GM12878 (cell line): ENCODE results near the gene LETMD1. TPM values are rescaled to one million over a fixed set of nuclear protein-coding genes. Genes with fewer than 3 reads are reported as not detected.

Source experiments
- ATAC-seq: fragments of 200-7000 bp; cut with Tn5 transposase; 3 replicates; pipeline ENCODE4 v1.9.1; 2020; ENCODE audit warnings: mild to moderate bottlenecking, moderate library complexity
- BruUV-seq: library from RNA; stranded (reverse); fragments of 400-500 nt; replicated peaks from 2 replicates; lab custom pipeline; 2021; lab: Mats Ljungman, UMichigan
- CTCF ChIA-PET: fragments of 300-600 bp; sonication (Branson Sonifier 250); formaldehyde crosslinking; extraction: SDS; loops from one replicate; lab custom pipeline; 2021; ENCODE audit warnings: inconsistent platforms; lab: Yijun Ruan, JAX
- POLR2A ChIA-PET: fragments of 350-600 bp; formaldehyde crosslinking; extraction: SDS; loops from one replicate; lab custom pipeline; 2021; ENCODE audit warnings: inconsistent platforms; lab: Charles Lee
- RAD21 ChIA-PET: fragments of 300-600 bp; sonication (Branson Sonifier 250); formaldehyde crosslinking; loops from one replicate; lab custom pipeline; 2023; ENCODE audit warnings: antibody characterized with exemption; ENCODE audit not compliant: unreplicated experiment; lab: Charles Lee
- SMC1A ChIA-PET: fragments of 300-600 bp; sonication (Branson Sonifier 250); formaldehyde crosslinking; loops from one replicate; lab custom pipeline; 2023; ENCODE audit not compliant: unreplicated experiment, uncharacterized antibody; lab: Charles Lee
- DNase-seq: peaks from one replicate; pipeline ENCODE4 v3.0.0-alpha.2; 2011; ENCODE audit warnings: low read depth, low spot score
- FAIRE-seq: peaks from 3 replicates; lab custom pipeline; 2011; peaks lifted over from hg19 to GRCh38; lab: Jason Lieb, UNC
- H2AFZ ChIP-seq: 2 replicates; pipeline ENCODE4 v1.6.0; 2011; ENCODE audit warnings: low read depth, low read length, control low read depth; ENCODE audit not compliant: control insufficient read depth
- H3K27ac ChIP-seq: 2 replicates; pipeline ENCODE4 v1.5.1; 2011; ENCODE audit warnings: control low read depth; ENCODE audit not compliant: control insufficient read depth, insufficient read depth
- H3K27me3 ChIP-seq, 2 experiments: replicated peaks in 1 of 2; 2 replicates each; pipeline versions ENCODE4 v1.6.0 to v1.6.1; 2011; ENCODE audit warnings: low read length in 1 of 2; ENCODE audit not compliant: control insufficient read depth in 2 of 2, insufficient read depth in 2 of 2
- H3K36me3 ChIP-seq, 2 experiments: 2 replicates each; pipeline ENCODE4 v1.5.1; 2011; ENCODE audit warnings: low read length in 1 of 2; ENCODE audit not compliant: control insufficient read depth in 2 of 2, insufficient read depth in 2 of 2
- H3K4me1 ChIP-seq: 2 replicates; pipeline ENCODE4 v1.6.1; 2011; ENCODE audit warnings: mild to moderate bottlenecking, low read length, moderate library complexity, mixed read lengths; ENCODE audit not compliant: control insufficient read depth, insufficient read depth
- H3K4me2 ChIP-seq: 2 replicates; pipeline ENCODE4 v1.6.0; 2011; ENCODE audit warnings: control low read depth; ENCODE audit not compliant: control insufficient read depth, insufficient read depth
- H3K4me3 ChIP-seq: fragments of 200-600 bp; sonication (generic); 2 replicates; pipeline ENCODE4 v1.5.1; 2016
- H3K79me2 ChIP-seq: 2 replicates; pipeline ENCODE4 v1.6.0; 2011; ENCODE audit warnings: low read length; ENCODE audit not compliant: control insufficient read depth, insufficient read depth
- H3K9ac ChIP-seq: 2 replicates; pipeline ENCODE4 v1.8.0; 2011; ENCODE audit warnings: low read length, control low read depth, mixed read lengths; ENCODE audit not compliant: control insufficient read depth, insufficient read depth
- H3K9me3 ChIP-seq: replicated peaks from 3 replicates; pipeline ENCODE4 v1.5.1; 2011; ENCODE audit warnings: mild to moderate bottlenecking, low read length; ENCODE audit not compliant: control insufficient read depth, insufficient read depth
- H4K20me1 ChIP-seq: 2 replicates; pipeline ENCODE4 v1.6.0; 2011; ENCODE audit not compliant: control insufficient read depth, insufficient read depth
- EED ChIP-seq: sonication (generic); IDR thresholded peaks from 2 replicates; pipeline ENCODE4 v1.6.1; 2016; ENCODE audit warnings: antibody characterized with exemption, low read depth
- NFYA ChIP-seq: IDR thresholded peaks from 2 replicates; pipeline ENCODE4 v1.6.1; 2011; ENCODE audit warnings: low read depth, mild to moderate bottlenecking, low read length, improper control_type of control experiment, borderline replicate concordance
- NFYB ChIP-seq: IDR thresholded peaks from 2 replicates; pipeline ENCODE4 v1.6.1; 2011; ENCODE audit warnings: low read depth, mild to moderate bottlenecking, low read length, improper control_type of control experiment, moderate library complexity; ENCODE audit not compliant: insufficient read depth
- STAT1 ChIP-seq: fragments of 450-650 bp; conservative IDR thresholded peaks from 2 replicates; pipeline ENCODE4 v1.6.1; 2014; ENCODE audit warnings: antibody characterized with exemption, mild to moderate bottlenecking
- TARDBP ChIP-seq: IDR thresholded peaks from 2 replicates; pipeline ENCODE4 v1.6.1; 2016; ENCODE audit warnings: borderline replicate concordance
- TCF12 ChIP-seq: IDR thresholded peaks from 2 replicates; pipeline ENCODE4 v1.6.1; 2011; ENCODE audit warnings: low read depth, mild to moderate bottlenecking, low read length
- WGBS: methylation state at CpG from one replicate; pipeline ENCODE4 v1.1.6; 2016; ENCODE audit warnings: low lambda C conversion rate; ENCODE audit not compliant: insufficient replicate concordance, insufficient coverage; ENCODE audit errors: missing lambda C conversion rate; 5-methylcytosine and 5-hydroxymethylcytosine counted together
- in situ Hi-C: fragments of 300-500 bp; cut with MboI; formaldehyde crosslinking; loops from 9 replicates; pipeline ENCODE4 v1.14.3; 2018; ENCODE audit warnings: mixed read lengths
- intact Hi-C: fragments of 100-400 bp; cut with micrococcal nuclease; formaldehyde crosslinking; loops from one replicate; pipeline ENCODE4 v1.14.2; 2022; ENCODE audit not compliant: unreplicated experiment
- polyA plus RNA-seq, 11 experiments: library from polyadenylated mRNA; depleted of rRNA in 4 of 11; unstranded in 6 of 11; stranded (reverse) in 5 of 11; fragments of >200 nt; fragmentation: Nextera tagmentation in 4 of 11; fragmentation: Illumina TruSeq in 1 of 11; extraction: Ambion mirVana in 4 of 11; extraction: Trizol in 1 of 11; gene quantifications; 1 replicate in 1 of 11; 2 replicates in 10 of 11; pipeline versions ENCODE4 v1.2.1 to v1.2.3, GENCODE V29; 2011 to 2016; ENCODE audit warnings: inconsistent platforms in 2 of 11, missing spikeins in 2 of 11, low read depth in 1 of 11
- total RNA-seq, 4 experiments: library from RNA; depleted of rRNA in 3 of 4; stranded (reverse); fragments of >200 nt in 3 of 4; fragmentation: Illumina TruSeq in 1 of 4; extraction: Trizol in 1 of 4; gene quantifications; 2 replicates each; pipeline versions ENCODE4 v1.2.1 to v1.2.3, GENCODE V29; 2013 to 2021
- TF ChIP-seq, protein P1 (sequence below): fragments of 450-650 bp; IDR thresholded peaks from 2 replicates; pipeline ENCODE4 v1.6.1; 2018; ENCODE audit warnings: mild to moderate bottlenecking, low read depth, moderate library complexity; ENCODE audit not compliant: partially characterized antibody
- TF ChIP-seq, protein P2 (sequence below): fragments of 450-650 bp; formaldehyde crosslinking; IDR thresholded peaks from 2 replicates; pipeline ENCODE4 v1.4.0; 2020; ENCODE audit warnings: mild to moderate bottlenecking, moderate library complexity
- TF ChIP-seq, protein P3 (sequence below): fragments of 450-650 bp; IDR thresholded peaks from 2 replicates; pipeline ENCODE4 v1.6.1; 2017; ENCODE audit warnings: low read depth, mild to moderate bottlenecking, moderate library complexity
- TF ChIP-seq, protein P4 (sequence below): fragments of 450-650 bp; formaldehyde crosslinking; IDR thresholded peaks from 2 replicates; pipeline ENCODE4 v1.4.0; 2022; ENCODE audit warnings: mild to moderate bottlenecking, moderate library complexity

Gene LETMD1
- total and polyA plus RNA-seq, 10 of the 15 experiments (the other 5 are each of a cell fraction or from before 2014, with no cell fraction given) = 30.3 to 116 (median 51.5) TPM

DNA sequence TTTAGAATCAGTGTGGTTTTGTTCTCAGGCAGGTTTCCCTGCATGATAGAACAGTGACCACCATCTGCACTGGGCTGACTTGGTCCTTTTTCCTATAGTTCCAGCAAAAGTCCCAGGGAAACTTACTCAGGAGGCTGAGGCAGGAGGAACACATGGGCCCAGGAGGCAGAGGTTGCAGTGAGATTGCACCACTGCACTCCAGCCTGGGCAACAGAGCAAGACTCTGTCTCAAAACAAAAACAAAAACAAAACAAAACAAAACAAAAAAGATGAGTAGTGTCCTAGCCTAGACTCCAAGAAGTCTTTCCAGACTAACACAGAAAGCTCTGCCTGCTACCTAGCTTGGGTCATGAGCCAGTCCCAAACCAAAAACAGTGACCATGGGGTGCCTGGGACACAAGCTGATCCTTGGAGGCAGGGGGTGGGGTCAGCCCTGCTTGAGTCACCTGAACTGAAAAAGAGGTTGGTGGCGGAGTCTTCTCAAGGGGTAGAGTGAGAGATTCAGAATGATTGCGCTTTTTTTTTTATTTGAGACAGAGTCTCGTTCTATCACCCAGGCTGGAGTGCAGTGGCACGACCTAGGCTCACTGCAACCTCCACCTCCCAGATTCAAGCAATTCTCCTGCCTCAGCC, 14.6 kb upstream of the LETMD1 start:
- Histone ChIP-seq H3K4me2 (no peak overlapping the region), H2AFZ (peak overlapping the region; percentile 37; the same call in 1 of the 2 replicates), H3K27me3 (no peaks in the 10 kb centered on the region)
- ATAC-seq = no peak
- FAIRE-seq = no peak
- intact Hi-C loops = no loop called here
- DNase-seq = no peak
- TF ChIP-seq, protein P1, sequence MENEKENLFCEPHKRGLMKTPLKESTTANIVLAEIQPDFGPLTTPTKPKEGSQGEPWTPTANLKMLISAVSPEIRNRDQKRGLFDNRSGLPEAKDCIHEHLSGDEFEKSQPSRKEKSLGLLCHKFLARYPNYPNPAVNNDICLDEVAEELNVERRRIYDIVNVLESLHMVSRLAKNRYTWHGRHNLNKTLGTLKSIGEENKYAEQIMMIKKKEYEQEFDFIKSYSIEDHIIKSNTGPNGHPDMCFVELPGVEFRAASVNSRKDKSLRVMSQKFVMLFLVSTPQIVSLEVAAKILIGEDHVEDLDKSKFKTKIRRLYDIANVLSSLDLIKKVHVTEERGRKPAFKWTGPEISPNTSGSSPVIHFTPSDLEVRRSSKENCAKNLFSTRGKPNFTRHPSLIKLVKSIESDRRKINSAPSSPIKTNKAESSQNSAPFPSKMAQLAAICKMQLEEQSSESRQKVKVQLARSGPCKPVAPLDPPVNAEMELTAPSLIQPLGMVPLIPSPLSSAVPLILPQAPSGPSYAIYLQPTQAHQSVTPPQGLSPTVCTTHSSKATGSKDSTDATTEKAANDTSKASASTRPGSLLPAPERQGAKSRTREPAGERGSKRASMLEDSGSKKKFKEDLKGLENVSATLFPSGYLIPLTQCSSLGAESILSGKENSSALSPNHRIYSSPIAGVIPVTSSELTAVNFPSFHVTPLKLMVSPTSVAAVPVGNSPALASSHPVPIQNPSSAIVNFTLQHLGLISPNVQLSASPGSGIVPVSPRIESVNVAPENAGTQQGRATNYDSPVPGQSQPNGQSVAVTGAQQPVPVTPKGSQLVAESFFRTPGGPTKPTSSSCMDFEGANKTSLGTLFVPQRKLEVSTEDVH = no peak
- TF ChIP-seq, protein P2, sequence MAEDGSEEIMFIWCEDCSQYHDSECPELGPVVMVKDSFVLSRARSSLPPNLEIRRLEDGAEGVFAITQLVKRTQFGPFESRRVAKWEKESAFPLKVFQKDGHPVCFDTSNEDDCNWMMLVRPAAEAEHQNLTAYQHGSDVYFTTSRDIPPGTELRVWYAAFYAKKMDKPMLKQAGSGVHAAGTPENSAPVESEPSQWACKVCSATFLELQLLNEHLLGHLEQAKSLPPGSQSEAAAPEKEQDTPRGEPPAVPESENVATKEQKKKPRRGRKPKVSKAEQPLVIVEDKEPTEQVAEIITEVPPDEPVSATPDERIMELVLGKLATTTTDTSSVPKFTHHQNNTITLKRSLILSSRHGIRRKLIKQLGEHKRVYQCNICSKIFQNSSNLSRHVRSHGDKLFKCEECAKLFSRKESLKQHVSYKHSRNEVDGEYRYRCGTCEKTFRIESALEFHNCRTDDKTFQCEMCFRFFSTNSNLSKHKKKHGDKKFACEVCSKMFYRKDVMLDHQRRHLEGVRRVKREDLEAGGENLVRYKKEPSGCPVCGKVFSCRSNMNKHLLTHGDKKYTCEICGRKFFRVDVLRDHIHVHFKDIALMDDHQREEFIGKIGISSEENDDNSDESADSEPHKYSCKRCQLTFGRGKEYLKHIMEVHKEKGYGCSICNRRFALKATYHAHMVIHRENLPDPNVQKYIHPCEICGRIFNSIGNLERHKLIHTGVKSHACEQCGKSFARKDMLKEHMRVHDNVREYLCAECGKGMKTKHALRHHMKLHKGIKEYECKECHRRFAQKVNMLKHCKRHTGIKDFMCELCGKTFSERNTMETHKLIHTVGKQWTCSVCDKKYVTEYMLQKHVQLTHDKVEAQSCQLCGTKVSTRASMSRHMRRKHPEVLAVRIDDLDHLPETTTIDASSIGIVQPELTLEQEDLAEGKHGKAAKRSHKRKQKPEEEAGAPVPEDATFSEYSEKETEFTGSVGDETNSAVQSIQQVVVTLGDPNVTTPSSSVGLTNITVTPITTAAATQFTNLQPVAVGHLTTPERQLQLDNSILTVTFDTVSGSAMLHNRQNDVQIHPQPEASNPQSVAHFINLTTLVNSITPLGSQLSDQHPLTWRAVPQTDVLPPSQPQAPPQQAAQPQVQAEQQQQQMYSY (CRISPR knock-in tag) = no peak
- TF ChIP-seq STAT1 = no peak
- no peak for TF ChIP-seq NFYB
- TF ChIP-seq EED = no peak
- TF ChIP-seq, protein P3, sequence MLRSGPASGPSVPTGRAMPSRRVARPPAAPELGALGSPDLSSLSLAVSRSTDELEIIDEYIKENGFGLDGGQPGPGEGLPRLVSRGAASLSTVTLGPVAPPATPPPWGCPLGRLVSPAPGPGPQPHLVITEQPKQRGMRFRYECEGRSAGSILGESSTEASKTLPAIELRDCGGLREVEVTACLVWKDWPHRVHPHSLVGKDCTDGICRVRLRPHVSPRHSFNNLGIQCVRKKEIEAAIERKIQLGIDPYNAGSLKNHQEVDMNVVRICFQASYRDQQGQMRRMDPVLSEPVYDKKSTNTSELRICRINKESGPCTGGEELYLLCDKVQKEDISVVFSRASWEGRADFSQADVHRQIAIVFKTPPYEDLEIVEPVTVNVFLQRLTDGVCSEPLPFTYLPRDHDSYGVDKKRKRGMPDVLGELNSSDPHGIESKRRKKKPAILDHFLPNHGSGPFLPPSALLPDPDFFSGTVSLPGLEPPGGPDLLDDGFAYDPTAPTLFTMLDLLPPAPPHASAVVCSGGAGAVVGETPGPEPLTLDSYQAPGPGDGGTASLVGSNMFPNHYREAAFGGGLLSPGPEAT = no peak
- no peak for TF ChIP-seq TCF12
- TF ChIP-seq, protein P4, sequence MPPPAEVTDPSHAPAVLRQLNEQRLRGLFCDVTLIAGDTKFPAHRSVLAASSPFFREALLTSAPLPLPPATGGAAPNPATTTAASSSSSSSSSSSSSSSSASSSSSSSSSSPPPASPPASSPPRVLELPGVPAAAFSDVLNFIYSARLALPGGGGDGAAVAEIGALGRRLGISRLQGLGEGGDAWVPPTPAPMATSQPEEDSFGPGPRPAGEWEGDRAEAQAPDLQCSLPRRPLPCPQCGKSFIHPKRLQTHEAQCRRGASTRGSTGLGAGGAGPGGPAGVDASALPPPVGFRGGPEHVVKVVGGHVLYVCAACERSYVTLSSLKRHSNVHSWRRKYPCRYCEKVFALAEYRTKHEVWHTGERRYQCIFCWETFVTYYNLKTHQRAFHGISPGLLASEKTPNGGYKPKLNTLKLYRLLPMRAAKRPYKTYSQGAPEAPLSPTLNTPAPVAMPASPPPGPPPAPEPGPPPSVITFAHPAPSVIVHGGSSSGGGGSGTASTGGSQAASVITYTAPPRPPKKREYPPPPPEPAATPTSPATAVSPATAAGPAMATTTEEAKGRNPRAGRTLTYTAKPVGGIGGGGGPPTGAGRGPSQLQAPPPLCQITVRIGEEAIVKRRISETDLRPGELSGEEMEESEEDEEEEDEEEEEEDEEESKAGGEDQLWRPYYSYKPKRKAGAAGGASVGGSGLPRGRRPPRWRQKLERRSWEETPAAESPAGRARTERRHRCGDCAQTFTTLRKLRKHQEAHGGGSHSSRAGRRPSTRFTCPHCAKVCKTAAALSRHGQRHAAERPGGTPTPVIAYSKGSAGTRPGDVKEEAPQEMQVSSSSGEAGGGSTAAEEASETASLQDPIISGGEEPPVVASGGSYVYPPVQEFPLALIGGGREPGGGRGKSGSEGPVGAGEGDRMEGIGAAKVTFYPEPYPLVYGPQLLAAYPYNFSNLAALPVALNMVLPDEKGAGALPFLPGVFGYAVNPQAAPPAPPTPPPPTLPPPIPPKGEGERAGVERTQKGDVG (CRISPR knock-in tag) = no peak
- no peak for TF ChIP-seq NFYA
- no peak for TF ChIP-seq TARDBP
- TF ChIP-seq, all 136 proteins: peak for 0
- ChIA-PET POLR2A (no interaction called here), SMC1A (interaction anchor here (1.3 kb wide), 1 partner anchor 307 kb away, joined by 4 read pairs; no protein-coding TSS in a partner anchor), RAD21 (interaction anchor here (1.0 kb wide), 1 partner anchor 208 kb away, joined by 3 read pairs; no protein-coding TSS in a partner anchor), CTCF (interaction anchor here (0.7 to 1.2 kb wide), 2 partner anchors 18 to 307 kb away, joined by 3 read pairs; no protein-coding TSS in a partner anchor)
- Histone ChIP-seq H4K20me1 (no peaks in the 10 kb centered on the region), H3K9ac (no peak overlapping the region), H3K4me3 (no peak overlapping the region), H3K4me1 (no peaks in the 10 kb centered on the region), H3K36me3 (no peaks in the 10 kb centered on the region), H3K9me3 (no peaks in the 10 kb centered on the region), H3K79me2 (no peaks in the 10 kb centered on the region), H3K27ac (no peak overlapping the region)
- BruUV-seq = no TSS peak
- WGBS = 77% methylated on average over 4 of the region's 4 CpGs
- in situ Hi-C loops = no loop called here
